ENCODE results near the gene PHAF1. TPM values are rescaled to one million over a fixed set of nuclear protein-coding genes. Genes with fewer than 3 reads are reported as not detected.

PHAF1 gene
- total and polyA plus RNA-seq, 2 of the 13 experiments (the other 11 are each of a cell fraction or from before 2014, with no cell fraction given) = 48.3 to 174 TPM

GRCh38 chr16:67191411-67191994 lies 81.8 kb downstream of the PHAF1 start (continued):
- TF ChIP-seq ZNF280D (CRISPR knock-in tag; IDR thresholded peaks at IDR 0.05) = no peak
- no peak for TF ChIP-seq CCDC6 (CRISPR knock-in tag; IDR thresholded peaks at IDR 0.05)
- TF ChIP-seq FIP1L1 (IDR thresholded peaks at IDR 0.05; ENCODE audit: borderline replicate concordance, insufficient read depth, low read depth, low read length) = no peak
- no peak for TF ChIP-seq JUN (CRISPR knock-in tag; IDR thresholded peaks at IDR 0.05)
- no peak for TF ChIP-seq ZNF281 (CRISPR knock-in tag; IDR thresholded peaks at IDR 0.05; ENCODE audit: borderline replicate concordance)
- no peak for TF ChIP-seq ZNF382 (CRISPR knock-in tag; IDR thresholded peaks at IDR 0.05; ENCODE audit: borderline replicate concordance)
- TF ChIP-seq THAP7 (CRISPR knock-in tag; IDR thresholded peaks at IDR 0.05) = 0 out of 2 replicates have a peak, but pooled peaks have one; percentile 59
- no peak for TF ChIP-seq SP5 (CRISPR knock-in tag; IDR thresholded peaks at IDR 0.05; ENCODE audit: borderline replicate concordance, low read depth)
- TF ChIP-seq ZNF232 (CRISPR knock-in tag; IDR thresholded peaks at IDR 0.05; ENCODE audit: borderline replicate concordance) = 0 out of 2 replicates have a peak, but pooled peaks have one; percentile 43
- TF ChIP-seq FOXK1 (CRISPR knock-in tag; IDR thresholded peaks at IDR 0.05; ENCODE audit: borderline replicate concordance, low read depth) = no peak
- no peak for TF ChIP-seq NFIB (CRISPR knock-in tag; IDR thresholded peaks at IDR 0.05; ENCODE audit: borderline replicate concordance)
- no peak for TF ChIP-seq KLF13 (CRISPR knock-in tag; IDR thresholded peaks at IDR 0.05)
- peak; percentile 59; the same call in 1 of the 2 replicates for TF ChIP-seq ZNF724P (CRISPR knock-in tag; IDR thresholded peaks at IDR 0.05; ENCODE audit: borderline replicate concordance)
- no peak for TF ChIP-seq HNRNPL (IDR thresholded peaks at IDR 0.05; ENCODE audit: low read depth, low read length)
- 0 out of 2 replicates have a peak, but pooled peaks have one; percentile 14 for TF ChIP-seq ZBTB21 (CRISPR knock-in tag; IDR thresholded peaks at IDR 0.05)
- TF ChIP-seq ZNF709 (CRISPR knock-in tag; IDR thresholded peaks at IDR 0.05) = 0 out of 2 replicates have a peak, but pooled peaks have one; percentile 2

Measured in HepG2 (cell line).